Measurements from ENCODE around the gene DMRTA1.
"Not testable (repeated sequence)": the region's sequence is repeated elsewhere in the genome, so short reads cannot be mapped to it uniquely, and the experiment has no call there.

Gene DMRTA1, protein sequence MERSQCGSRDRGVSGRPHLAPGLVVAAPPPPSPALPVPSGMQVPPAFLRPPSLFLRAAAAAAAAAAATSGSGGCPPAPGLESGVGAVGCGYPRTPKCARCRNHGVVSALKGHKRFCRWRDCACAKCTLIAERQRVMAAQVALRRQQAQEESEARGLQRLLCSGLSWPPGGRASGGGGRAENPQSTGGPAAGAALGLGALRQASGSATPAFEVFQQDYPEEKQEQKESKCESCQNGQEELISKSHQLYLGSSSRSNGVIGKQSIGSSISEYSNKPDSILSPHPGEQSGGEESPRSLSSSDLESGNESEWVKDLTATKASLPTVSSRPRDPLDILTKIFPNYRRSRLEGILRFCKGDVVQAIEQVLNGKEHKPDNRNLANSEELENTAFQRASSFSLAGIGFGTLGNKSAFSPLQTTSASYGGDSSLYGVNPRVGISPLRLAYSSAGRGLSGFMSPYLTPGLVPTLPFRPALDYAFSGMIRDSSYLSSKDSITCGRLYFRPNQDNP
- total RNA-seq: 0.09 to 0.10 reads per million in 2 donors

DNA sequence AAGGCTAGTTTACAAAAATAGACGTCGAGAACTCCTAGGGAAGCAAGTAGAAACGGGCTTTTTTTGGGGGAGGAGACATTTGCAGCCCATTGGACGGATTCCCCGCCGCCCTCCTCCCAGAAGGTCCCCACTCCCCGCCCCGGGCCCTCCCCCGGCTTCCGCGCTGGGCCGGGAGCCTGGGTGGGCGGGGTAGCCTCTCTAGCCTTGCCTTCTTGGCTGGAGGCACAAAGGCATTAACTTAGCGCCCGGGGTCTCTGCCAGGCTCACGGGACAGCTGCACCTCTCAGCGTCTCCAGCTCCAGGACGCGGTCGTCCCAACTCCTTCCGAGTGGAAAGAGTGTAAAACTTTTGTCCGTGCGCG is at the start of gene DMRTA1:
TSS of gene DMRTA1 (plus strand) at position 236 of the 361 bp plus-strand sequence. CDS start 242 bp downstream, outside the sequence.
- no peak for DNase-seq

DNA sequence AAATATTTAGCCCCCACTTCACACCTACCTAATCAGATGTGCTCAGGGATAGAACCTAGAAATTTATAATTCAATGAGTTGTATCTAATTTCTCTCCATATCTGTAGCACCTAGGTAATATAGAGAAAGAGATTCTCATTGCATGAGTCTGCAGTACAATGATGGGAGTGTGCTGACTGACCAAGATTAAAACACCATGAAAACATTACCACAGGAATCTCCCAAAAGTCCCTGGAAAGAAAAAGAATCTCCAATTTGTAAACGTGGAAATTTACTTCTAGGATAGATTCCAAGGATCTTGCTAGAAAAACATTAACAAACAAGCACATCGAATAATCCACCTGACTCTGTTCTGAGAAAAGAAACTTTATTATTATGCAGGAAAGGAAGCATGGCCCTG is 45.0 kb upstream of the DMRTA1 start:
- DNase-seq: no peak

DNA sequence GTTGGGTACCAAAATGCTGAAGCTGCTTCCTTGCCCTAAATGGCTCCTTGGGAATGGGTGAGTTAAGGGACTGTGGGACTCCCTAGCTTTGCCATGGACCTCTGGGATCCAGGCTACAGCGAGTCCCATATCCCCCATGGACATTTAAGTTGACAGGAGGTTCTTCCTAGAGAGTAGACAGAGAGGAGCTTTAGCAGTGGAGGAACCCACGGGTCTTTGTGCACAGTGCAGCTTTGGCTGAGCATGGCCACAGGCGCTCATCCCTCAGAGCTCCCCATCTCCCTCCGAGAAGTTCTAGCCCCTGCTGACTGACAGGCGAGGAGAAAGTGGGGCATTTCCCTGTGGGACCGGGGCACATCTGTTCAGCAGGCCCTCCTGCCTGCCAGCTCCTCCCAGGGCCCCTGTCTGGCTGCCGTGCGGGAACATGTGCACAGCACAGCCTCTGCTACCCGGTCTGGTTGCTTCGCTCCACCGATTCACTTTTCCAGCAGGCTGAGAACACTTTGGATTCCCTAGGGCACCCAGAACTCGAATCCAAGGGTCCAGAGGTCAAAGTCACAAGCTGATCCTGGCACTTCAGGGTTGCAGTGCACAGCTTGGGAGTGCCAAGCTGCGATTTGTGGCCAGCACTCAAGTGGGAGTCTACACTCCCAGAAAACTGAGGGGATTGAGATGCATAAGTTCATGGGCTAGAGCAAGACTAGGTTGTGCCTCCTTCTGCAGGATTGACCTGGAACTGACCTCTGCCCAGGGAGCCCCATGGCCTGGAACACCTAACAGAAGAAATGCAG is 40.6 kb upstream of the DMRTA1 start:
- DNase-seq: no peak

DNA sequence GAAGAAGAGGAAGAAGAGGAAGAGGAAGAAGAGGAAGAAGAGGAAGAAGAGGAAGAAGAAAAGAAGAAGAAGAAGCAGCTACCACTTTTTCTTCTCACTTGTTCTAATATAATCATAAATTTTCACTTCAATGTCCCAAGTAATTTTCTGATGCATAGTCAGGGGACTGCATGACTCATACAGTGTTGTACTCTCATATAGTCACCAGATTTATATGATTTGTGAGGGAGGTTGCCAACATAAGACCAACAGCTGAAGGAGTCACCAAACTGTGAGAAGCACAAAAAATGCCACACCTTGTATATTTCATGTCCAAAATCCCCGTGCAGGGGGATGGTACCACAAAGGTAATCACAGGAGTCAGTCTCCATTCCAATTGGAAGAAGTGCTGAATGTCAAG is 32.7 kb upstream of the DMRTA1 start:
- DNase-seq: no peak

DNA sequence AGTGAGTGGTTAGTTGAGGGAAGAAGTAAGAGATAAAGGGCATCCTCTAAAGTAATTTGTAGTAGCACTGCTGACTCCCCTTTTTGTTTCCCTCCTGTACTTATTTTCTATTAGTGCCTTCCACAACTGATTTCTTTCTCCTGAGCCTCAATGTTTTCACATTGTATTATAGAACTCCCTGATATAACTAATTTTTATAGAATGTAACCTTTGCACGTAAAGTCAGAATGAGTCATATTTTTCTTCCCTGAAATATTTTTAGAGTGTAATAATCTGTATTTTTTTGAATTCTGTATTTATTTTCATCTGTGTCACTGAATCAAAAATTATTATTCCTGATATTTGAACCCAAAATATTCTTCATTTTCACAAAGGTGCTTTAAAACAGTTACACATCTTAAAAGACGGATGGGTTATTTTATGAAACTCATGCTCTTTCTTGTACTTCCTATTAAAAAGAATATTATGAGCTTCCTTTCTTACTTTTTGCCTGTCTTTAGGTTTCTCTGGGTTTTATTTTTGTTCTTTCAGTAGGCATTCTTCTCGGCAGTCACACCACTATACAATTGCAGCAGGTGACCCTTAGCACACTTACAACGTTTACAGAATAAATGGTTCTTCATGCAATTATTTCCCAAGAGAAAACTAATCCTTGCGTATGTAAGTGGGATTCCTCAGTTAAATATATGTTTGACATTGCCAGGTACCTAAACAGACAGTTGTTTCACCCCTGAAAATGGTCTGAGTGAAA is 30.5 kb upstream of the DMRTA1 start:
- DNase-seq: no peak

DNA sequence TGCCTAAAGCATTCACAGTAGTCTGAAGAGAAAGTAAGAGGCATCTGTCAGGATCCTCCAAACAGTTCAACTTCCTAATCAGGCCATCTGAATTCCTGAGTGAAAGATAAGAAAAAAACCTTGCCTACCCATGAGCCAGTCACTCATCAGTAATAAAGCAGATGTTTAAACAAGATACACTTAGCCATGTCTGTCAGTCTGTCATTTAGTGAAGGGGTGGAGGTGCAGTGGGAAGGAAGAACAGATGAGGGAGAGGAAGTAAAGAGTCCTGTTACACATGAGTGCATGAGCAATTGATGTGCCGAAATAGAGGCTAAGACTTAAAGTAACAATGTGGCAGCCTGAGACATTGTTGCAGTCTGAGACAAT is 29.9 kb upstream of the DMRTA1 start:
- DNase-seq: no peak

DNA sequence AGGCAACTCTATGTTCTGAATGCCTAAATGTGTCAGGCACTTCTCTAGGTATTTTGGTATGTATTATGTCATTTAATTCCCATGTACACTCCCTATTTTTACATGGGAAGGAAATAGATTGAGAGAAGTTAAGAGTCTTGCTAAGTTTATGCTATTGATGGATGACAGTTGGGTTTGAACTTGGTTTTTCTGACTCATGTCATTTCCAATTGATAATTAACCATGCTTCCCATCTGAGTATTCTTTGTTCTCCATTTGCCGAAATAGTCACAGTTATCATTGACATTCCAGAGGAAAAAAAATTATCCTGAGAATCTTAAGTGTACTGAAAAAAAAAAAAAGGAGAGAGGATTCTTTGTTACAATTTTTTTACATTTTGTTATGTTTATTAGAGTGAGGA is 23.1 kb upstream of the DMRTA1 start:
- no peak for DNase-seq

DNA sequence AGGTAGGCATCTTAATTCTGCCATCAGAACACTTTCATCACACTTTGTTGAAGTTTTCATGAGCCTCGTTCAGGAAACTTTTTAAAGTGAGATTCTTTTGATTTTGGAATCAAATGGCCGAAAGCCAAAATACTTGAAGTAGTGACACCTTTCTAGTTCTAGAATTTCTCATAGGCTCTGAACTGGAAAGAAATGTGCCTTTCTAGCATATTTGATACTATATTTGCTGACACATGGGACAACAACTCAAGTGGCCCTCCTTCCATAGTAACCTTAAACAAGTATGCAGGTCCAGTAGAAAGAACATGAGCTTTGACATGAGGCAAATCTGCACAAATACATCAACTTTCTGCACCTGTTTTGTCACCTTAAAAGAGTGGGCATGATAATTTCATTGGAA is 22.0 kb upstream of the DMRTA1 start:
- DNase-seq: no peak

DNA sequence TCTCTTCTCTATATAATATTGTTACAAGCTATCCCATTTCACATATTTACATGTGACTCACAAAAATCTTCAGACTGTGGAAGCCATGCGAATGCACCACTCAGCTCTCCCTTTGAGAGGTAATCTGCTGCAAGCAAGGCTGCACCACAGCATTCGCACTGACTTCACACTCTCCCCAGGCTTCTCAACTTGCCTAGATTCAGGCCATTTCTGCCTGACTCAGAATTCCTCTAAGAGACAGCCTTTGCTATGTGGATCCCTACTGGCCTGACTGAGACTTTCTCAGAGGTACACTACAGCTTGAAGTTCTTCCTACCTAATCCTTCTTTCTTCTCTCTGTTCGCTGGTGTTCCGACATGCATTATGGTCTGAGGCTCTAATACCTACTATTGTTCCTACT is 21.1 kb upstream of the DMRTA1 start:
- no peak for DNase-seq

DNA sequence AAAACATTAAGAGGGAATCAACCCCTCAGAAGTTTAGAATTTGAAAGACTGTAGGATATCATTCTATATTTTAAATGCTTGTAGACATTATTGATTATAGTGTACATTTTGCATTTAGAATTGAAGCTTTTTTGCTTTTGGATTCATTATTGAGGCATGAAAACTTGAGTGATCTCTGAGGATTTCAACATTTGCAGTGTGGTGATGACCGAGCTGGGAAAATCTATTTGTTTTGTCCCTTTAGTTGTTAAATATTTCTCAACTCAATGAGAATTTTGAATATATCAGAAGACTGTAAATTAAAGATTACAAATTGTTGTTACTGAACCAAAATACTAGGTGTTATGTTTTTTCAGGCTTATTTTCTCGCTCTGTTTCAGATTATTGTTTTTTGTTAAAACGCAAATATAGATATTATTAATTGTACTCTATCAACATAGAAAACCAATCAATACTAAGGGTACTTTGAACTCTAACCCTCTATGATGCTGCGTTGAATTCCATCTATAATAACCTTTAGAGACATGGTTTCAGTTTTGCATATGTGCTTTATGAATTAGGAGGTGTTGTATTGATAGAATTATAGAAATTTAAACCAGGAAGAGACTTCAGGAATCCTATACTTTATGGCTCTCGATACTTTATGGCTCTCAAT is 19.3 kb upstream of the DMRTA1 start:
- no peak for DNase-seq

DNA sequence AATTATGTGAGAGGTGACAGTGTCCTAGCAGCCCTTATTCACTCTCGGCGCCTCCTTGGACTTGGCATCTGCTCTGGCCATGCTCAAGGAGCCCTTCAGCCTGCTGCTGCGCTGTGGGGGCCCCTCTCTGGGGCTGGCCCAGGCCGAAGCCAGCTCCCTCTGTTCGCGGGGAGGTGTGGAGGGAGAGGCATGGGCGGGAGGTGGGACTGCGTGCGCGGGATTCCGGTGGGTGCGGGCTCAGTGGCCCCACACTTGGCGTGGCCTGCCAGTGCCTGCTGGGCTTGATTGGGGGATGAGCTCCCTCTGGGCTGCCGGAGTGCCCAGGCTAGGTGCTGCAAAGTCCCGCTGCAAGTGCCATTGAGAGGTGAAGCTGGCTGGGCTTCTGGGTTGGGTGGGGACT is 12.9 kb upstream of the DMRTA1 start:
- DNase-seq: no peak

DNA sequence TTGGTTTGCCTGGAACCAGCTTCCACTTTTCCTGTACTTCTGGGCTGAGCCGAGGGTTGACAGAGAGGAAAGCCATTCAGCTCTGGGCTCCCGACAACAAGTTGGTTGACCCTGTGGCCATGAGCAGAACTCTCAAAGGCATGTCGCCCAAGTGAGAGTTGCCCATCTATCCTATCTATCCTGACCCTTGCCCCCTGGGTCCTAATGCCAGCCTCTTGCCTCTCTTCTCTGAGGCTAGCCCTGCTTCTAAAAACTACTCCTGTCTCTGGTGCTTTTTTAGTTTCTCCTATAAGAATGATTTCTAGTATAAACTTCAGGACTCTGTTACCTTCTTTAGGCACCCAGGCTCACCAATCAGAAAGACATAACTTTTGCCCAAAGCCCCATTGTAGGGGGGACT is 11.4 kb upstream of the DMRTA1 start:
- DNase-seq: not testable (repeated sequence)

DNA sequence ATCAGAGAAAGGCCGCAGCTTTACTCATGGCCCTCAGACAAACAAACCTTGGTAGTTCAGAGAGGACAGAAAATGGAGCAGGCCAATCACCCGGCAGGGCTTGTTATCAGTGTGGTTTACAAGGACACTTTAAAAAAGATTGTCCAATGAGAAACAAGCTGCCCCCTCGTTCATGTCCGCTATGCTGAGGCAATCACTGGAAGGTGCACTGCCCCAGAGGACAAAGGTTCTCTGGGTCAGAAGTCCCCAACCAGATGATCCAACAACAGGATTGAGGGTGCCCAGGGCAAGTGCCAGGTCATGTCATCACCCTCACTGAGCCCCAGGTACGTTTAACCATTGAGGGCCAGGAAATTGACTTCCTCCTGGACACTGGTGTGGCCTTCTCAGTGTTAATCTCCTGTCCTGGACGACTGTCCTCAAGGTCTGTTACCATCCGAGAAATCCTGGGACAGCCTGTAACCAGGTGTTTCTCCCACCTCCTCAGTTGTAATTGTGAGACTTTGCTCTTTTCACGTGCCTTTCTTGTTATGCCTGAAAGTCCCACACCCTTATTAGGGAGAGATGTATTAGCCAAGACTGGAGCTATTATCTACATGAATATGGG is 9.1 kb upstream of the DMRTA1 start:
- not testable (repeated sequence) for DNase-seq

DNA sequence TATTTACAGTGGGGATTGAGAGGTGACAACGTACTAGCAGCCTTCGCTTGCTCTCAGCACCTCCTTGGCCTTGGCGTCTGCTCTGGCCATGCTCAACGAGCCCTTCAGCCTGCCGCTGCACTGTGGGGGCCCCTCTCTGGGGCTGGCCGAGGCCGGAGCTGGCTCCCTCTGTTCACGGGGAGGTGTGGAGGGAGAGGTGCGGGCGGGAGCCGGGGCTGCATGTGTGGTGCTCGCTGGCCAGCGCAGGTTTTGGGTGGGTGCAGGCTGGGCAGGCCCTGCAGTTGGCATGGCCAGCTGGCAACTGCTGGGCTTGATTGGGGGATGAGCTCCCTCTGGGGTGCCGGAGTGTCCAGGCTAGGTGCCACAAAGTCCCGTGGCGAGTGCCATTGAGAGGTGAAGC is 5.8 kb upstream of the DMRTA1 start:
- no peak for DNase-seq

DNA sequence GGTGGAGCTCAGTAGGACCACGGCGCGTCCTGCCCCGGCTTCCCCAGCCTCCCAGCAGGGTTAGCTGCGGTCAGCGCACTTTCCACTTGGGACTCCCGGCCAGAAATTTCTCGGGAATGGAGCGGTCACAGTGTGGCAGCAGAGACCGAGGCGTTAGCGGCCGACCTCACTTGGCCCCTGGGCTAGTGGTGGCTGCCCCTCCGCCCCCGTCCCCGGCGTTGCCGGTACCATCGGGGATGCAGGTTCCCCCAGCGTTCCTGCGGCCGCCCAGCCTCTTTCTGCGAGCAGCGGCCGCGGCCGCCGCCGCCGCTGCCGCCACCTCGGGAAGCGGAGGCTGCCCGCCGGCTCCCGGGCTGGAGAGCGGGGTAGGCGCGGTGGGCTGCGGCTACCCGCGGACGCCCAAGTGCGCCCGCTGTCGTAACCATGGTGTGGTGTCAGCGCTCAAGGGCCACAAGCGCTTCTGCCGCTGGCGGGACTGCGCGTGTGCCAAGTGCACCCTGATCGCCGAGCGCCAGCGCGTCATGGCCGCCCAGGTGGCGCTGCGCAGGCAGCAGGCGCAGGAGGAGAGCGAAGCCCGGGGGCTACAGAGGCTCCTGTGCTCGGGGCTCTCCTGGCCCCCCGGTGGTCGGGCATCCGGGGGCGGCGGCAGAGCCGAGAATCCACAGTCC is 460 bp downstream of the DMRTA1 start:
- DNase-seq: no peak

DNA sequence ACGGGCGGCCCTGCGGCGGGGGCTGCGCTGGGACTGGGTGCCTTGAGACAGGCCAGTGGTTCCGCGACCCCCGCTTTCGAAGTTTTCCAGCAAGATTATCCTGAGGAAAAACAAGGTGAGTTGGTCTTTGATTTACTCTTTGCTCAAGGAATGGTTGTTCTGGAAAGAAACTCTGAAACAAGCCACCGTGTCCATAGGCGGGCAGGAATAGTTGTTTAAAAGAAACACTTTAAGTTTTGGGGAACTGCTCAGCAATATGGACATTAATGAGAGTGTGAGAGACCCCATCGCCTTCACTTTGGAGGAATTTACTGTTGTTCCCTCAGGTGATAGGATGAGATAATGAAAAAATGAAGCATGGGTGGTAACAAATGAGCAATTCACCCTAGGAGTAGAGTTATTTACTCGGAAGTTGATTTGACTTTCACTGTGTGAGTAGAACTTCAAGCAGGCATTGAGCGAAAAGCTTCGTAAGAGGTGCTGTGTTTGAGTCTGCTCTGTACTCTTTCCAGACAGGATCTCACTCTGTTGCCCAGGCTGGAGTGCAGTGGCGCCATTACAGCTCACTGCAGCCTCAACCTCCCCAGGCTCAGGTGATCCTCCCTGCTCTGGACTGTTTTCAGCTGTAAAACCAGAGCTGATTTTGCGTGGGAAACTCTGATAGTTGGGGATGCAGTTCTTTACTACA is 1.1 kb downstream of the DMRTA1 start:
- no peak for DNase-seq

DNA sequence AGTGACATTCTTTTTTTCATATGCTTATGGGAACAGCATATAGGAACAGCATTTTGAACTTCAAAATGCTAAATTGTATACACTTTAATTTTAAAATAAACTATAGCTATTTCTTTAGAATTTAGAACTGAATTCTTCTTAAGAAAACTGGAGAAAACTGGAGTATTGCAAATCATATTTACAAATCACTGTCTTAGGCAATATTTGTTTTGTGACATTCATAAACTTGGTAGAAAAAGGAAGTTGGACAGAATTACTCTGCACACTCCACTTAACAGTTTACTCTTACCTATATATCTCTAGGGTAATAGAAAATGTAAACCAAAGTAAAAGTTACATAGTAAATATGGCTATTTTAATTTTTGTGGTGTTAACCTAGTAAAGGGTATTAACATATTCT is 3.1 kb downstream of the DMRTA1 start:
- no peak for DNase-seq

DNA sequence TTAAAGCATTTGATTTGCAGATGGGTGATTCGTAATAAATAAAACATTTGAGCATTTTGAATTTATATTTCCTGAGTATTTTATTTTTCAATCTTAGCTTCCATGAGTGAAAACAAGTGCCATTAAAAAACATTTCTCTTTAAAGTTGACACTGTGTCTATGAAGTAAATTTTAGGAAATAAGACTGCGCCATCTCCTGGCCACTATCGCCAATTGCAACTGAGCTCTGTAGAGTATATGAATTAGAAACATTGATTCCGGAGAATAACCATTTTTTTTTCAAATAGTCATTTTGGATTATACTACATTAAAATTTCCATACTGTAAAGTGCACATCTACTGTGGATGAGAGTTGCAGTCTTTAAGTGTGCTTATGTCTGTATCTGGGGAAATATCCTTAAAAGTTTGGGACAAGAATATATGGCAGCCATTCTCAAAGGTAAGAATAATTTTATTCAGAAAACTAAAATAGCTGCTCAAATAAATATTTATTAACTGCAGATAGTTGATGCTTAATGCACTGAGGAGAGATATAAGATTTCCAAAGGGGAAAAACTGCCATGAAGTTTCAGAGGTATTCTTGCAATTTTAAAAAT is 5.9 kb downstream of the DMRTA1 start:
- no peak for DNase-seq

DNA sequence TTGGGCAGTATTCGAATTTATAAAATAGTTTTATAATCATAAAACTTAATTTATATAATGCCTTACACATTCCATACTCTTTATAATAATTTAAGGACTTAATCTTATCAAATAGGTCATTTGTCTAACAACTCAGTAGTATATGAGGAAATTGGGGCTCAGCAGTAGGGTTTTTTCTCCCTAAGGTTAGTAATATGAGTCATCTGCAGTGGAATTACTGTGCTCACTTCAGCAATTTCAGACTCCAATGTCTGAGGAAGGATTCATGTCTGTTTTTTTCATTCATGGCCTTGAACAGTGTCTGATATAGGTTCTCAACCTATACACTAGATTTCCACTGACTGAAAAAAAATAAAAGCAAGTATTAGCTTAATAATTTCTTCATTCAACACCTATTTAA is 7.4 kb downstream of the DMRTA1 start:
- DNase-seq: no peak

DNA sequence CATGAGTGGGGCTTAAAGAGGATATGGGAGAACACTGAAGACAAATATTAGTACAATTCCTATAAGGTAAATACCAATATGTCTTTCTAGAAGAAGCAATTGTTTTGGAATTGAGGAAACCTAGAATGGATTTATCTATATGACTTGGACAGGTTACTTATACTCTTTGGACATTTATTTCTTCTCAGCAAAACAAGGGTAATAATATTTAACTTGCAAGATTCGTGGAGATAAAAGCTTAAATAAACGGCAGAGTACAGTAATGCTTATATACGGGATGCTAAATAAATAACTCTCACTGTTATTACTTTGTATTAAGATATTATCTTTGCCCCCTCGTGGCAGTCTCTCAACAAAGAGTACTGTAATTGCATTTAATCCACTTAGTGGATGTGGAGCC is 8.6 kb downstream of the DMRTA1 start:
- no peak for DNase-seq

DNA sequence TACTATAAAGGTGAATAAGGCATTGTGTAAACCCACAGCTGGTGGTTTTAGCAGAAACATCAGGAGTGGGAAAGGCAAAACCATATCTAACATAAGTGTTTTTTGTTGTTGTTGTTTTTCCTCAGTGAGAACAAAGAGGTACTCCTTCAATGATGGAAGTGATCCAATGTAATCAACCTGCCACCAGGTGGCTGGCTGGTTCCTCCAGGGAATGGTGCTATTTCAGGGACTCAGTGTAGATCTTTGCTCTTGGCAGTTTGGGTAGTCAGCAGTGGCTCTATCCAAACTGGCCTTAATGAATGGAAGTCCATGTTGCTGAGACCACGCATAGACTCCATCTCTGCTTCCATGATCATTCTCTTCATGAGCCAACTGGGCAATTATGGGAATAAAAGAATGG is 10.8 kb downstream of the DMRTA1 start:
- DNase-seq: no peak
